Fibroblast of mammary gland (primary cell): Measurements from ENCODE around the gene EPB42.

ENCODE experiments used
- DNase-seq: peaks from one replicate; pipeline ENCODE4 v3.0.0-alpha.2; 2010; ENCODE audit warnings: low read depth
- H3K4me3 ChIP-seq: 2 replicates; pipeline ENCODE4 v1.5.1; 2011; ENCODE audit warnings: low read depth, mild to moderate bottlenecking, low read length, moderate library complexity; ENCODE audit not compliant: control insufficient read depth
- CTCF ChIP-seq: conservative IDR thresholded peaks from 2 replicates; pipeline ENCODE4 v1.5.1; 2011; ENCODE audit warnings: low read depth, low read length, inconsistent platforms; ENCODE audit not compliant: control insufficient read depth, insufficient read depth

The EPB42 gene

GRCh38 chr15:43260011-43260615, 39.3 kb upstream of the EPB42 start:
- H3K4me3 ChIP-seq, result no peak overlapping the region
- no peak for TF ChIP-seq CTCF
- DNase-seq, result no peak

- DNase-seq, result no peak
- H3K4me3 ChIP-seq, result no peak overlapping the region
- TF ChIP-seq CTCF, result no peak
Observed at GRCh38 chr15:43258781-43259180, 38.0 kb upstream of the EPB42 start.

- H3K4me3 ChIP-seq, result no peak overlapping the region
- no peak for TF ChIP-seq CTCF
- no peak for DNase-seq
Observed at GRCh38 chr15:43256341-43256740, 35.5 kb upstream of the EPB42 start.

- no peak for TF ChIP-seq CTCF
- no peak overlapping the region for H3K4me3 ChIP-seq
- DNase-seq, result no peak
Observed at GRCh38 chr15:43255376-43255775, 34.6 kb upstream of the EPB42 start.

GRCh38 chr15:43253431-43254403, 32.9 kb upstream of the EPB42 start:
- DNase-seq, result no peak

GRCh38 chr15:43251871-43252250, 31.0 kb upstream of the EPB42 start:
- no peak overlapping the region for H3K4me3 ChIP-seq
- TF ChIP-seq CTCF, result no peak
- no peak for DNase-seq

More at GRCh38 chr15:43253431-43254403, 32.9 kb upstream of the EPB42 start:
- no peak overlapping the region for H3K4me3 ChIP-seq
- no peak for TF ChIP-seq CTCF
